ENCODE data around the gene TCEANC2.
A peak's percentile ranks its signal among the peaks of the same experiment; 100 is the strongest.

TCEANC2 gene

DNA sequence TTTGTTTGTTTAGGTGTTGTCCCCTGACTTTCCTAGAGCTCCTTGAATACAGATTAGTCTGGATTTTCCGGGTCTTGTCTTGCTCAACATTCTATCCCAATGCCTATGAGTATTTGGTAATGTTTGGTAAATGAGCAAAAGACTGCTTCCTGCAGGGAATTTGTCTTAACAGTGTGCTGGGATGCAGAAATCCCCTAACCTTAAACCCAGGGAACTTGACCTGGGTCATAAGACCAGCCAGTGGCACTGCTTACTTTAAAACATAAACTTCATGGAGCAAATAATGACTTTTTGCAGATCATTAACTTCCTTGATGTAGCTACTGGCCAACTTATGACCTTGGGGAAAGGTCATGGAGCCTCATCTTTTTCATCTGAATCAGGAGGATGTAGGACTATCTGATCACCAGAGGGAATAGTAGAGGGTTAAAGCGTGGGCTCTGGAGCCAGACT, 27.2 kb downstream of the TCEANC2 start:
- Histone ChIP-seq H3K36me3 (ENCODE audit: control insufficient read depth in 1 of 2, insufficient read depth in 2 of 2, low read depth in 1 of 2, low read length in 2 of 2) (no peaks in the 10 kb centered on the region), H4K91ac (ENCODE audit: low read length) (no peak overlapping the region), H3K27ac (ENCODE audit: low read length, poor library complexity, severe bottlenecking) (peak overlapping the region; percentile 41), H3K23ac (ENCODE audit: low read length in 2 of 2) (no peak overlapping the region), H3K79me1 (replicated peaks; ENCODE audit: low read length, poor library complexity, severe bottlenecking) (no peaks in the 10 kb centered on the region), H3K18ac (ENCODE audit: low read depth in 1 of 2, low read length in 2 of 2) (no peak overlapping the region), H3K4ac (ENCODE audit: low read depth in 1 of 2, low read length in 2 of 2) (no peak overlapping the region), H3K4me1 (ENCODE audit: control insufficient read depth, insufficient read depth, low read depth, low read length) (peaks cover 9% of the 10 kb centered on the region), H3K4me3 (ENCODE audit: insufficient read depth in 1 of 2, low read depth in 1 of 2, low read length in 2 of 2) (no peak overlapping the region), H2BK12ac (ENCODE audit: low read length in 2 of 2) (no peak overlapping the region), H2BK15ac (ENCODE audit: low read depth, poor library complexity, severe bottlenecking) (no peak overlapping the region), H3K27me3 (ENCODE audit: control insufficient read depth in 1 of 2, insufficient read depth in 1 of 2, low read length in 2 of 2) (no peaks in the 10 kb centered on the region), H3K4me2 (ENCODE audit: low read length, poor library complexity, severe bottlenecking) (no peak overlapping the region), H4K8ac (ENCODE audit: low read length) (no peak overlapping the region), H2BK5ac (ENCODE audit: low read depth, low read length, poor library complexity, severe bottlenecking) (no peak overlapping the region), H2AFZ (ENCODE audit: low read depth, low read length) (no peak overlapping the region), H2BK120ac (ENCODE audit: low read depth, low read length) (no peak overlapping the region), H2AK5ac (ENCODE audit: low read length, severe bottlenecking) (no peak overlapping the region), H3K9ac (ENCODE audit: low read length) (no peak overlapping the region), H3K9me3 (ENCODE audit: control insufficient read depth, low read length) (no peaks in the 10 kb centered on the region), H3K14ac (ENCODE audit: low read length in 2 of 2) (no peak overlapping the region)
- DNase-seq, result peak; percentile 24
- WGBS, result 91% methylated on average over 1 of the region's 2 CpGs

- Histone ChIP-seq H2BK120ac (ENCODE audit: low read depth, low read length) (no peak overlapping the region), H3K9ac (ENCODE audit: low read length) (no peak overlapping the region), H3K18ac (ENCODE audit: low read depth in 1 of 2, low read length in 2 of 2) (no peak overlapping the region), H4K8ac (ENCODE audit: low read length) (no peak overlapping the region), H3K4me2 (ENCODE audit: low read length, poor library complexity, severe bottlenecking) (no peak overlapping the region), H3K4ac (ENCODE audit: low read depth in 1 of 2, low read length in 2 of 2) (no peak overlapping the region), H3K9me3 (ENCODE audit: control insufficient read depth, low read length) (no peaks in the 10 kb centered on the region), H4K91ac (ENCODE audit: low read length) (no peak overlapping the region), H3K4me3 (ENCODE audit: insufficient read depth in 1 of 2, low read depth in 1 of 2, low read length in 2 of 2) (no peak overlapping the region), H3K27me3 (ENCODE audit: control insufficient read depth in 1 of 2, insufficient read depth in 1 of 2, low read length in 2 of 2) (no peaks in the 10 kb centered on the region), H3K79me1 (replicated peaks; ENCODE audit: low read length, poor library complexity, severe bottlenecking) (no peaks in the 10 kb centered on the region), H3K36me3 (ENCODE audit: control insufficient read depth in 1 of 2, insufficient read depth in 2 of 2, low read depth in 1 of 2, low read length in 2 of 2) (no peaks in the 10 kb centered on the region), H2AK5ac (ENCODE audit: low read length, severe bottlenecking) (no peak overlapping the region), H3K4me1 (ENCODE audit: control insufficient read depth, insufficient read depth, low read depth, low read length) (peaks cover 9% of the 10 kb centered on the region), H2AFZ (ENCODE audit: low read depth, low read length) (no peak overlapping the region), H2BK15ac (ENCODE audit: low read depth, poor library complexity, severe bottlenecking) (no peak overlapping the region), H2BK12ac (ENCODE audit: low read length in 2 of 2) (no peak overlapping the region), H3K27ac (ENCODE audit: low read length, poor library complexity, severe bottlenecking) (no peak overlapping the region), H3K23ac (ENCODE audit: low read length in 2 of 2) (no peak overlapping the region), H2BK5ac (ENCODE audit: low read depth, low read length, poor library complexity, severe bottlenecking) (no peak overlapping the region), H3K14ac (ENCODE audit: low read length in 2 of 2) (no peak overlapping the region)
- WGBS, result 73% methylated on average over 7 of the region's 8 CpGs
- peak; percentile 72 for DNase-seq
Observed at GRCh38 chr1:54081306-54082270, 28.2 kb downstream of the TCEANC2 start.

DNA sequence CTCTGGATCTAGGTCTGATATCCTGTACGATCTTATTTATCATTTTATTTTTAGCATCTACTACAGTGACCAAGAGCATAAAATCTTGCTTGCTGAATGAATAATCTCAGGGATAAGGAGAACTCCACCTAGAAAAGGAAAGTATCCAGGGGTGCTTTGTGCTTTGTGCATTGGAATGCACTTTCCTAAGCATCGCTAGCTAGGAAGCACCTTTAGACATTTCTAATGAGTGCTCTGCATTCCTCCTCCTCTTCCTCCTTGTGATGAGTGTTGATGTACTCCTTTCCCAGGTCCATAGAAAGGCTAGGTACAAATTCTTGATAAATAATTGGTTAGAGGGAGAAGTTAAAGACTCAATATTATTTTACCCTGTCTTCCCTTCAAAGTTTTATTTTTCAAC, 31.4 kb downstream of the TCEANC2 start:
- Histone ChIP-seq H3K14ac (ENCODE audit: low read length in 2 of 2) (no peak overlapping the region), H3K9ac (ENCODE audit: low read length) (no peak overlapping the region), H3K79me1 (replicated peaks; ENCODE audit: low read length, poor library complexity, severe bottlenecking) (no peaks in the 10 kb centered on the region), H2AFZ (ENCODE audit: low read depth, low read length) (no peak overlapping the region), H3K18ac (ENCODE audit: low read depth in 1 of 2, low read length in 2 of 2) (no peak overlapping the region), H2BK120ac (ENCODE audit: low read depth, low read length) (no peak overlapping the region), H3K4me3 (ENCODE audit: insufficient read depth in 1 of 2, low read depth in 1 of 2, low read length in 2 of 2) (no peak overlapping the region), H2AK5ac (ENCODE audit: low read length, severe bottlenecking) (no peak overlapping the region), H3K27ac (ENCODE audit: low read length, poor library complexity, severe bottlenecking) (no peak overlapping the region), H3K27me3 (ENCODE audit: control insufficient read depth in 1 of 2, insufficient read depth in 1 of 2, low read length in 2 of 2) (no peaks in the 10 kb centered on the region), H4K91ac (ENCODE audit: low read length) (no peak overlapping the region), H3K23ac (ENCODE audit: low read length in 2 of 2) (no peak overlapping the region), H3K9me3 (ENCODE audit: control insufficient read depth, low read length) (no peaks in the 10 kb centered on the region), H2BK15ac (ENCODE audit: low read depth, poor library complexity, severe bottlenecking) (no peak overlapping the region), H3K4ac (ENCODE audit: low read depth in 1 of 2, low read length in 2 of 2) (no peak overlapping the region), H3K4me1 (ENCODE audit: control insufficient read depth, insufficient read depth, low read depth, low read length) (peaks cover 7% of the 10 kb centered on the region), H2BK12ac (ENCODE audit: low read length in 2 of 2) (no peak overlapping the region), H3K36me3 (ENCODE audit: control insufficient read depth in 1 of 2, insufficient read depth in 2 of 2, low read depth in 1 of 2, low read length in 2 of 2) (peaks cover 0 to 10% of the 10 kb centered on the region in 2 experiments), H3K4me2 (ENCODE audit: low read length, poor library complexity, severe bottlenecking) (no peak overlapping the region), H2BK5ac (ENCODE audit: low read depth, low read length, poor library complexity, severe bottlenecking) (no peak overlapping the region), H4K8ac (ENCODE audit: low read length) (no peak overlapping the region)
- WGBS, result 83% methylated on average over 1 of the region's 2 CpGs
- DNase-seq, result no peak

GRCh38 chr1:54086754-54087153, 33.3 kb downstream of the TCEANC2 start:
- H2BK15ac ChIP-seq (ENCODE audit: low read depth, poor library complexity, severe bottlenecking), result no peak overlapping the region
- WGBS, result no CpG with 5 or more reads among the region's 1 CpG

More at GRCh38 chr1:54086754-54087153, 33.3 kb downstream of the TCEANC2 start:
- Histone ChIP-seq H2AK5ac (ENCODE audit: low read length, severe bottlenecking) (no peak overlapping the region), H3K18ac (ENCODE audit: low read depth in 1 of 2, low read length in 2 of 2) (no peak overlapping the region), H2BK12ac (ENCODE audit: low read length in 2 of 2) (no peak overlapping the region), H3K27me3 (ENCODE audit: control insufficient read depth in 1 of 2, insufficient read depth in 1 of 2, low read length in 2 of 2) (no peaks in the 10 kb centered on the region), H3K4me3 (ENCODE audit: insufficient read depth in 1 of 2, low read depth in 1 of 2, low read length in 2 of 2) (no peak overlapping the region), H3K36me3 (ENCODE audit: control insufficient read depth in 1 of 2, insufficient read depth in 2 of 2, low read depth in 1 of 2, low read length in 2 of 2) (peaks cover 0 to 12% of the 10 kb centered on the region in 2 experiments), H2AFZ (ENCODE audit: low read depth, low read length) (no peak overlapping the region), H3K4ac (ENCODE audit: low read depth in 1 of 2, low read length in 2 of 2) (no peak overlapping the region), H3K9ac (ENCODE audit: low read length) (no peak overlapping the region), H3K27ac (ENCODE audit: low read length, poor library complexity, severe bottlenecking) (no peak overlapping the region), H2BK5ac (ENCODE audit: low read depth, low read length, poor library complexity, severe bottlenecking) (no peak overlapping the region), H3K23ac (ENCODE audit: low read length in 2 of 2) (no peak overlapping the region), H3K4me1 (ENCODE audit: control insufficient read depth, insufficient read depth, low read depth, low read length) (no peaks in the 10 kb centered on the region), H4K91ac (ENCODE audit: low read length) (no peak overlapping the region), H3K14ac (ENCODE audit: low read length in 2 of 2) (no peak overlapping the region), H3K79me1 (replicated peaks; ENCODE audit: low read length, poor library complexity, severe bottlenecking) (no peaks in the 10 kb centered on the region), H3K9me3 (ENCODE audit: control insufficient read depth, low read length) (no peaks in the 10 kb centered on the region), H2BK120ac (ENCODE audit: low read depth, low read length) (no peak overlapping the region), H4K8ac (ENCODE audit: low read length) (no peak overlapping the region), H3K4me2 (ENCODE audit: low read length, poor library complexity, severe bottlenecking) (no peak overlapping the region)
- no peak for DNase-seq
